GM18507 (cell line): ENCODE results near the gene ARHGAP29.

Experiments used
- DNase-seq: peaks from one replicate; pipeline ENCODE4 v3.0.0; 2011; ENCODE audit warnings: low read depth; ENCODE audit not compliant: insufficient read length; ENCODE audit errors: extremely low spot score
- FAIRE-seq: peaks from 2 replicates; lab custom pipeline; 2011; peaks lifted over from hg19 to GRCh38; lab: Jason Lieb, UNC

ARHGAP29 gene

DNA sequence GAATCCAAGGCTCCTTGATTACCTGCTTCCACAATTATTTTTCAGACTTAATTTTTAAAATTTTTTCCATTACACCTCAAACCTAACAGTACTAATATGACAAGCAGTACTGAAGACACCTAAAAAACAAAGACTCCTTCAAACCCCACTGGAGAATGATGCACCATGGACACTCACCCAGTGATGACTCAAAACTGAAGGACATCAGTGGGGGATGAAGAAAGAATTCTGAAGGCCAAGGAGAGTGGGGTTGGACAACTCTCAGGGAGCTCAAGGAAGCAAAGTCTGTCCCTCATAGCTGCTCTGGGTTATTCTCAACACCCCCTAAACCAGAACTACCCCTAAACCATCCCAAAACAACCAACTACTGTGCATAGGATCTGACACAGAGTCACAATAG is 2.4 kb upstream of the ARHGAP29 start:
- no peak for FAIRE-seq

DNA sequence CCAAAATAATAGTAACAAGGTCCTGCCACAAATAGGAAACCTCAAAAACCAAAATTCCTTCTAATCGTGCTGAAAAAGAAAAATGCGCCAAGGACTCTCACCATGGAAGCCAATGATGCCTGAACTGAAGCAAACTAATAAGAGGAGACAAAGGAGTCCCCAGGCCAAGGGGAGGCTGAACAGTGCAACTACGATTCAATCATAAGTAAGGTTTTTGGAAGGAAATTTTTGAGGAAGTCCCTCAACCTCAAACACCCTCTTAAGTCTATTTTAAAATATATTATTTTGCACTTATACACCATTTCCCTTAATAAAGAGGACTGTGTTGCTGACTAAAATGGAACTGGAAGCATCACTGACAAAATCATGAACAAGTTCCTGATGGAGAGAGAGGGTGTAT is 1.7 kb upstream of the ARHGAP29 start:
- DNase-seq (no peak), FAIRE-seq (no peak)

More for the DNA sequence above, 2.4 kb upstream of the ARHGAP29 start:
- no peak for DNase-seq

DNA sequence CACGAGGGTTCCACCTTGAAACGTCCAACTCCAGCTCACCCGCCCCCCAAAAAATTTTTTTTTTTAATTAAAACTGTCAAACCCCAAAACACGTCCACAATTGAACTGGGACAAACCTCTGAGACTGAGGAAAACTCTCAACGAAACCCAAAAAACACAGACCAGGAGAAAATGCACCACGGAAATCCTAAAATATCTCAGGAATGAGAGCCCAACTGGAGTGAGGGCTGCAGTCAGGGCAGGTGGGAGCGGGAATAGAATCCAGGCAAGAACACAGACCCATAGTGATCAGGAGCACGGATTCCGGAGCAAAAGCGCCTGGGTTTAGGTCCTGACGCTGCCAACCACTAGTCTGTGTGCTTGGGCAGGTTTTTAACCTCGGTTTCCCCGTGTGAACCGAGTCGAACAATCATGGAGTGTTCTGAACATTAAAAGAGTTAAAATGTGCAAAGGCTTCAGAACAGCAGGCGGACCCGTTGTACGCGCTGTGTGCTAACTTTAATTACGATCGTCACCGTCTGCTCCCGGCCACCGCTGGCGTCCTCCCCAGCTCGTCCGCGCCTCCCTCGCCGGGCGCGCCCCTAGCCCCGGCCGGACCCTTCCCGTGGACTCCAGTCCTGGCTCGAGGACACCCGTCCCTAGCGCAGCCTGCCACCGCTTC is 624 bp downstream of the ARHGAP29 start:
- DNase-seq (no peak), FAIRE-seq (no peak)

DNA sequence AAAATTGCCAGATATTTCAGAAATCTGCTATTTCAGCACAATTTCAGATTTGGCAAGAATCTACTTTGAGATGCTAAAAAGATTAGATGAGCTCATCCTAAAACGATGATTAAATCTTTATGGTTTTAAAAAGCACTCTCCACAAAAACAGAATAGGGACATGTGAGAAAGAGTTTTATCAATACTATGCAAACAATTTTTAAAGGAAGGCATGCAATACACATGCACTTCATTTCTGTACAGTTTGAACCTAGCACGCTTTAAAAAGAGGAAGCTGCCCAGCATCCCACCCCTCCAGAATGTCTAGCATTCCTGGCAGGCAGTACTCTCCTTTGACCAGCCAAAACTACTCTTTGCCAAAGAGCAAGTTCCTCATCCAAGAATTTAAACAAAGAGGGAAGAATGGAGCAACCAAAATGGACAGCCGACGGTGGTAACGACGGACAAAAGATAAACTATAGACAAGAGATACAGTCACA is 1.3 kb downstream of the ARHGAP29 start:
- DNase-seq (no peak), FAIRE-seq (no peak)

DNA sequence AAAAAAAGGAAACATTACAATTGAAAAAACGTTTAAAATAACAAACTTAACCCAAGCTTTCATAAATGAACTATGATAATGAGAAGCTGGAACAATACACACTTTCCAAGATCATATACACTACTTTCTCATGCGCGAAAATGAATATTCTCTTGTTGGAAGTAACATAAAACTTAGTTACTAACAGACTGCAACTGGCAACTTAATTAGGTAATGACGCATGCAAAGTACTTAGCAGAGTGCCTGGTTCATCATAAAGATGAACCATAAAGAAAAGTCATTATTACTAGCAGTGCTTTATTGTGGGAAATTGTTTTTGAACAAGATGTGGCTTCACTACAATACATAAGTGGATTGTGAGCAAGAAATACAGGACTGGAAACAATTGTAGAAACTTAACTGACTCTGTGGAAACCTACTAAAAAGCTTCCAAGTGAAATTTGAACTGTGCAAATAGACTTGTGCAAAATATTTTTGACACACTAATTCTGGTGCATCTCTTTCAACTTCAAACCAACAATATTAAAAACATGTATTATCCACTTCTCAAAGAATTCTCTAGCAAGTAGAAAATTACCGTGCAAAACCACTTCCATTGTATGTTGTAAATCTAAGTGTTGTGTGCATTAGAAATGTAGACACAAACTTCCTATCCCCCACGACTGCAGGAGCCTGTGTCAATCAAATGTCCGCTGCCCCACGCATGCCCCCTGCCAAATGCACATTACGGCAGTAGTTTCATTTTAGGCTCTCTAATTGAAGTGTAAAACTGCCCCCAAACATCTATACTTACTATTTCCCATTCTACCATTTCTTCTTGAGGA is 2.0 kb downstream of the ARHGAP29 start:
- FAIRE-seq = no peak
- no peak for DNase-seq

DNA sequence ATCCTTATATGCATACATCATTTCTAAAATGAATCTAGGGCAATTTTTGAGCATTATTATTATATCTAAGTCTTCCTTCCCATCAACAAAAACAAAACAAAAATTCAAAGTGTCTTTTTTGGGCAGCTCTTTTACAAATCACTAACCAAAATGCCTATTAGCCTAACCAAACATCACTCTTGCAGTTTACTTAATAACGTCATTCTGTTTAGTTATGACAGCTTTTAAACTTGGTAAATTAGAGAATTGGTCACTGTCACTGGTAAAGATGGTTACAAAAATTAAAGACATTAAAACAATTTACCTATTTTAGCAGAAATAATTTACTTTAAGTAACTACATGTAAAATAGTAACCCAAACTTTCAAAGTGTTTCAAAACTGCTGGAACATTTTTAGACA is 2.8 kb downstream of the ARHGAP29 start:
- DNase-seq (no peak), FAIRE-seq (no peak)

DNA sequence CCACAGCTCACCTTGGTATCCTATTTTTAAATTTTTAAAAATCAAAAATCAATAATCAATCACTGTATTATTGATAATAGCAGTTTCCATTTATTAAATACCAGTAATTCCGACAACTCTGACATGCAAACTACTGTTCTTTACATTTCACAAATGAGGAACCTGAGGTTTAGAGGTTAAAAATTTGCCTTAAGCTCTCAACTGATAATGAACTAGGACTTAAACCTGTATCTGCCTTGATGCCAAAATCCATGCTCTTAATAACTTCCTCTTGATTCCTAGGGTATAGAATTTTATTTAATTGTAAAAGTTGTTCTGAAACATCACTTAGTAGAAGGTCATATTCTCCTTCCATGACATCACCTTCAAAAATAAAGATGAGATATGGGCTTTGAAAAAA is 5.6 kb downstream of the ARHGAP29 start:
- FAIRE-seq (no peak), DNase-seq (no peak)

DNA sequence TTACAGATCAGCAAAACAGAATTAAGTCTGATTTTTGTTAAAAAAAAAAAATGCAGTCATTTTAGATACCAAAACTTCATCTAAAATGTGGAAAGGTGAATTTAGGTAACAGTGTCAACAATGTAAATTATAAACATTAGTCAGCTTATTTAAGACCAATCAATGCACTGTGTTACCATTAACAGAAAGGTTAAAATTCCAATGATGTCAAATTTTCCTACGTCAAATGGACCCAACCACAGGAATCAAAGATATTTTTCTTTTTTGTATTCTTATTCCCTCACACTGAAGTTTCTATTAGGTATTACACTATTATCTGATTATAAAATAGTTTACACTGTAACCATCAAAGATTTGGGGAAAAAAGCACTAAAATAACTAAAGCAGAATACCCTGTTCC is 6.5 kb downstream of the ARHGAP29 start:
- DNase-seq = no peak
- FAIRE-seq = no peak

DNA sequence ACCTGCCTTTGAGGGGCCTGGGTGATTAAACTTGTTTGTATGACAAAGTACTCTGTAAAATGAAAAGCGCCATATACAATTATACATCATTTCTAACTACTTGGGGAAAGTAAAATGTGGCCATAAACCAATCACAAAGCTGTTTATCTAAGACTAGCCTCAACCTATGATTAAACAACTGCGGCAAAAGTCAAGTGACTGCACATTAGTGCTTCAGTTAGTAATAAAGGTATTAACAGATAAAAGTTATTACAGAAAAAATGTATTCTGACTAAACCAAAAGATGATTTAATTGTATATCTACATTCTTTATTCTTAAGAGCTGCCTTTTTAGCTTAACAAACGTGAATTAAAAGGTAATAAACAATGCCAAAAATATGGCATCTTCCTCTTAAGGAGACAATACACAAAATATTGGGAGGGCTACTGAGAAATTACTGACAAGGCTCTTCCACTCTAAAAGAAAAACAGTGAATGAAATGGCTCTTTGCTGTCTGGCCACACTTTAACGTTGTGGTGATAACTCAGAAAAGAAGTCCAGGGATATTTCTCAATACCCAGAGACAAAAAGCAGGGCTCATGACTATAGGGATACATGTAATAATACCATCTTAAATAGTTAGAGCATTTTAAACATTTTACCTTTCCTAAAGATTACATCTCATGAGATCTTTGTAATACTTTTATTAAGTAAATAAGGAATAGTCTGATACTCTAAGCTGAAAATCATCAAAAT is 8.6 kb downstream of the ARHGAP29 start:
- FAIRE-seq (no peak), DNase-seq (no peak)

DNA sequence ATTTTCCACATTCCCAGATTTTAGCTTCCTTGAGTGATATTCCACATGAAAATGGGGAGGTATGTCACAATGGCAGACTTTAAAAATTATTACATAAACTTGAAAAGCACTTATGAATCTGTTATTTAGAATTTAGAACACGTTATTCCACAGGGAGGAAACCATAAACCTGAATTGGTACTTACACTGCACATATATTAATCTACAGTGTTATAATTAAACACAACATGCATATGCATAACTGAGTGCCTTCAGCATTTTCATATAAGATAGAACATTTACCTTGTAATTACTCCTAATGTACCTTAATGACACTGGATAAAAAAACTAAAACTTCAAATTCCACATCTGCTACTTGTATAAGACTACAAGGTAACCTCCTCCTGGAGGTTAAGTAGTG is 9.8 kb downstream of the ARHGAP29 start:
- no peak for FAIRE-seq

DNA sequence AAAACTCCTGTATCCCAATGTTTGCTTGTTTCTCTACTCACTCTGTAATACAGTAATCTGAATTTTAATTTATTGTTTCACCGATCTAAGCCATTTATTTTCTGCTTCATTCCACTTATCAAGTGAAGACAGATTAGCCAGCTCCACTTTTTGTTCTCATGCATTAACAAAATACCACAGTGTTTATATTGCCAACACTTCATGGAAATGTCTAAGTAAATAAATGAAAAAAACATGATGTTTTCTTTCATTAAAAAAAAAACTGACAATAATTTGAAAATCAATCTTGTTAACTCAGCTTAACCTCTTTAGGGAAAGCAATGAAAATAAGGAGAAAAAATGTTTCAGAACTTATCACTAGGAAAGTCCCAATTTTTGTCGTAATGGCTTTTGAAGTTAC is 11.5 kb downstream of the ARHGAP29 start:
- no peak for DNase-seq
- no peak for FAIRE-seq

More for the DNA sequence above, 9.8 kb downstream of the ARHGAP29 start:
- DNase-seq = no peak

DNA sequence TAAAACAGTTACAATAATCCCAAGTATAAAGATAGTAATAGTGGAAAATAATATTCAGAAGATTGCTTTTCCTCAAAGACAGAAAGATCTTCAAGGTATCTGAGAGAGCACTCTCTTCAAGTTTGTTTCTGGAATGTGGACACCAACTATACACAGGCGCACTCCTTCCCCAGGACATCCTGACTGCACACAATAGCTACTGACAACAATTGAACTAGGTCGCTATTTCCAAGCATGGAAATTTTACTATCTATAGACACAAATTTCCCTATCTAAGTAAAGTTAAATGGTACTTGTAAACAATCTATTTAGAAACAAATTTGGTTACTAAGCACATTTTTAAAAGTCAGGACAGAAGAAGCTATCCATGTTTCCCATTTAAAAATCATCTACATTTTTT is 19.1 kb downstream of the ARHGAP29 start:
- DNase-seq (no peak), FAIRE-seq (no peak)

DNA sequence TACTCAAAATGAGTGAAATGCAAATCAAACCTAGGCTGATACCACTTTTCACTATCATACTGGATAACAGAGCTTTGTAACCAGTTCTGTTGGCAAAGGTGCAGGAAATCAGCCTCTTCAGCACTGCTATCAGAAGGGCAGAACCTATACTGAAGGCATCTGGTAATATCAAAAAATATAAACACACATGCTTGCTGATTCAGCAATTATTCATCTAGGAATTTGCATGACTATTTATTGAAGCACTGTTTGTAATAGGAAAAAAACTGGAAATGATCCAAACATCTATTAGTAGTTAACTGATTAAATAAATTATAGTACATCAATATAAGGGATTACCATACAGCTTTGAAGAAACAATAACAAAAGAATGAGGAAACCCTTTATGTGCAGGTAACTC is 21.4 kb downstream of the ARHGAP29 start:
- FAIRE-seq = no peak

DNA sequence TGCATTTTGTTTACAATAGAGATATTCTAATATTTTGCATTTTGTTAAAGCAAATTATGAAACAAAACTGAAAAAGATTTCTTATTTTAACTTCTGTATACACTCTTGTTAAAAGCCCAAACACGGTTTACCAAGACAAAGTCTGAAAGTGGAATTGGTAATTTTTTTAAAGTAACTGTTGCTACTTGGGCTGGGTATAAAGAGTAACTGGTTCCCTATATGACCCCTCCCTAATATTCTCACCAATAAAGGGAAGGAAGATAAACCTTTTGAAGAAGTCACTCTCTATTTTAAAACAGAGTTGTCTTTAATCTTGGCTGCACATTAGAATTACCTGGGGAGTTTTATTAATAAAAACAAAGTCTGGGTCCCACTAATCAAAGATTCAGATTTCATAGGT is 27.4 kb downstream of the ARHGAP29 start:
- FAIRE-seq (no peak), DNase-seq (no peak)

More for the DNA sequence above, 21.4 kb downstream of the ARHGAP29 start:
- no peak for DNase-seq

DNA sequence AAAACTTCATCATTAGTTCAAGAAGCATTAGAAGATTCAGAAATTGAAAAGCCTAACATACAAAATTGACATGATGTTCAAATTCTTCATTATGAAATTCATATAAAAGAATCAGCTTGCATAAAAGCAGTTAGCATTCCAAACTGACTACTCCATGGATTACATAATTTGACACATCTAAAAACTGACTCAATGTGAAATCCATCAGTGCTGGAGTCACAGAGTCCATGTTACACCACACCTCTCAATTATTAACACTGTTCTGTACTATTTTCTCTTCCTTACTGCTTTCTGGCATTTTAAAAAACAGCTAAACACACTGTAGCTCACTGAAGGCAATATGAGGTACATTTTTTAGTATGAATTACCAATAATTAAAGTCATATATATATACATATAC is 28.0 kb downstream of the ARHGAP29 start:
- DNase-seq (no peak), FAIRE-seq (no peak)

DNA sequence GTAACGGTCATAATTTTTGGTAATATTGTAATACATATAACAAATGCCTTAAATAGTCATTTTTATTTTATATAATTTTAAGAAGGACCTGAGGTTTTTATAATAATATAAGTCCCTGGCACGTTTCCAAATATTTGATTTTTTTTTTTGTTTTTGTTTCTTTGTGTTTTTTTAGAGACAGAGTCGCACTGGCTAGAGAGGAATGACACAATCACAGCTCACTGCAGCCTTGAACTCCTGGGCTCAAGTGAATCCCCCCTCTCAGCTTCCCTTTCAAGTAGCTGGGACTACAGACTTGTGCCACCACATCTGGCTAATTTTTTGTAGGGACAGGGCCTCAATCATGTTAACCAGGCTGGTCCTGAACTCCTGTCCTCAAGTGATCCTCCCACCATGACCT is 29.7 kb downstream of the ARHGAP29 start:
- FAIRE-seq (no peak), DNase-seq (no peak)

DNA sequence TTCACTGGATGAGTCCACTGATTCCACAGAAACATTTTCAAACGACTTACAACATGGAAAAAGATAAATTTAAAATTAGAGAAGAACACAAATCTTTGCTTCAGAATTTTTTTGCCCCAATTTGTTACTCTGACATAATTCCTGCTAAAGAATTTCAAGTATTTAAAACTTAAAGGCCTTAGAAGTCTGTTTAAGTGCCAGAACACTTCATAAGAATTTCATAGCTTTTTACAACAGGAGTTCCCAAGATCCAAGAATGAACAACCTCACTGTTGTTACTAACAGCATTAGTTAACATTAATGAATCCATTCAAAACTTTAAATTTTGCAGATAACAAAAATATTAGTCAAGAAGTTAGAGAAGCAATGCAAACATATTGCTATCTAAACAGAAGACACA is 31.7 kb downstream of the ARHGAP29 start:
- no peak for FAIRE-seq
- no peak for DNase-seq

DNA sequence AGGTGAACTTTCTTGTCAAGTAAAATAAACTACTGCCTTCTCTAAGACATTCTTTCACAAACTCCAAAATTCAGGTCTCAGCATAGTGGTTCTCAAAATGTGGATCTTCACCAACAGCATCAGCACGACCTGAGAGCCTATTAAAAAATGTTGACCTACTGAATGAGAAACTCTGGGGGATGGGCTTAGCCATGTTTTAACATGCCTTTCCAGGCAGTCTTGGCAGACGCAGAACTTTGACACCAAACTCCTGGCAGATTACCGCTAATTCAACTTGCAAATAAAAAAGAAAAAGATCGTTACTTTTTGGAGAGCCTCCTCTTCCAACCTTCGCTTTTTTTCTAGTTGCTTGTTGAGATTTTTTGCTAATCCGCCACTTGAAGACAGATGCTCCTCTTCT is 35.1 kb downstream of the ARHGAP29 start:
- FAIRE-seq (no peak), DNase-seq (no peak)

DNA sequence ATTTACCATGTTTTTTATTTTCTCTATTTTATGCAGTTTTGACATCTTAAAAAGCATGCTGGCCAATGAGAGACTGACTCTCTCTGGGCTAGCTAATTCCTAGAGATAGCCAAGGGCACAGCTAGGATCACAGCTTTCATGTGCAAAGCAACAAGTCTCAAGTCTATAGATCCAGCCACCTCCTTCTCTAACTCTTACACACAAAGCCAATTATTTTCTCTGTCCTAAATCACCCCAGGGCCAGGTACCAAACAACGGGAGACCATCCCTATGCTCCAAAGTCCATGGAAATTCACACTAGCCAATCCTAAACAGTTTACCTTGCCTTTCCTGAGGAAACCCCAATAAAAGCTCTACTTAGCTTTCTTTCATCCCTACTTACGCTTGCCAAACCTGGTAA is 38.0 kb downstream of the ARHGAP29 start:
- FAIRE-seq = no peak
- no peak for DNase-seq

DNA sequence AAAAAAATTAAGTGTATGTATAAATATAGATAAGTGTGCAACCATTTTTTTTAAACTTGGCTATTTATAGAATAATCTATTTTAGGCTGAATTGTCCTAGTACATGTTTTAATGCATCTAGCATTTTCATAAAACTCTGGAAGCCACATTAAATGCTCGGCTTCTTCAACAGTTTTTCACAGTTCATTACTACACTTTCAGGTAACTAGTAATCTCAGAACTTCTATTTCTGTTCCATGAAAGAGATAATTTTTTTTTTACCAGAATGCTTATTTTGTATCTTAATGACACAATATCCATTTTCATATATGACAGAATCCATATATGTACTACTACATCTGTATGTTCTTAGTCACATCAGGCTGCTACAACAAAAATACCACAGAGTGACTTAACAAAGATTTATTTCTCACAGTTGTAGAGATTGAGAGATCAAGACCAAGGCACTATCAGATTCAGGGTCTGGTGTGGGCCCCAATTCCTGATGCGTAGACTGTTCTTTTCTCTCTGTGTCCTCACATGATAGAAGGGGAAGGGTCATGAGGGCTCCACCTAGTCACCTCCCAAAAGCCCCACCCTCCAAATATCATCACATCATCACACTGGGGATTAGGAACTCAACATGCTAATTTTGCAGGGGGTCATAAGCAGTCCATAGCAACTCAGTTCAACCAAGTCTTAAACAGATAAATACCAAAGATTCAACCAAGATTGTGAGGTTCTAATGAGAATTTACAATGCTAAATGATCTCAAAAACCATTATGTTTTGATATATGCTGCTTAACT is 43.1 kb downstream of the ARHGAP29 start:
- DNase-seq = no peak
- FAIRE-seq = no peak
